Measurements from ENCODE around the gene SLC24A3. TPM values are rescaled to one million over a fixed set of nuclear protein-coding genes. Genes with fewer than 3 reads are reported as not detected.
A peak's percentile ranks its signal among the peaks of the same experiment; 100 is the strongest.

Gene SLC24A3
- total RNA-seq, 1 donor from 2014 or later = 13.1 TPM

DNA sequence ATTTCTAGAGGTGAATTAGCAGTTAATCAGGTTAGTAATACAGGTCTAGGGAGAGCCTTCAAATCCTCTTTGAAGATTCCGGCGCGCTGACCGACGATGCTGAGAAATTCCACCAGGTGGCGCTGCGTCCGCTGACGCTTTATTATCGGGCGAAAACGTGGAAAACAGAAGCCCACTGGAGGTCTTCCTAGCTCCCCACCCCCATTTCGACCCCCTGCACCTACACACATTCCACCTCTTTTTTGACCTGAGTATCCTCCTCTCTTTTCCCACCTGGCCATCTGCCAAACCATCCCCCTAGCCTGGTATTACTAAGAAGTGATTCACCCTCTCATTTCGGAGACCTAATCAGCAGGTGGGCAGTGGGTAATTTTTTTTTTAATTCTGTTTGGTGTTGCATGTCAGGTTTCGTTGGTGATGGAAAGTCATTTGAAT is 480.3 kb downstream of the SLC24A3 start:
- peak; percentile 77 for DNase-seq
- H3K27ac ChIP-seq = no peak overlapping the region
- no peak overlapping the region for H3K4me3 ChIP-seq
- intact Hi-C loops (cut with DNase I) = loop anchor here (10.0 kb wide), 2 partner anchors 52 to 302 kb away; no protein-coding TSS in a partner anchor
- H3K36me3 ChIP-seq = no peaks in the 10 kb centered on the region
- H3K27me3 ChIP-seq = no peaks in the 10 kb centered on the region
- no peaks in the 10 kb centered on the region for H3K9me3 ChIP-seq
- peaks cover 2% of the 10 kb centered on the region for H3K4me1 ChIP-seq
- peak; percentile 62 for ATAC-seq
- TF ChIP-seq, protein P1, sequence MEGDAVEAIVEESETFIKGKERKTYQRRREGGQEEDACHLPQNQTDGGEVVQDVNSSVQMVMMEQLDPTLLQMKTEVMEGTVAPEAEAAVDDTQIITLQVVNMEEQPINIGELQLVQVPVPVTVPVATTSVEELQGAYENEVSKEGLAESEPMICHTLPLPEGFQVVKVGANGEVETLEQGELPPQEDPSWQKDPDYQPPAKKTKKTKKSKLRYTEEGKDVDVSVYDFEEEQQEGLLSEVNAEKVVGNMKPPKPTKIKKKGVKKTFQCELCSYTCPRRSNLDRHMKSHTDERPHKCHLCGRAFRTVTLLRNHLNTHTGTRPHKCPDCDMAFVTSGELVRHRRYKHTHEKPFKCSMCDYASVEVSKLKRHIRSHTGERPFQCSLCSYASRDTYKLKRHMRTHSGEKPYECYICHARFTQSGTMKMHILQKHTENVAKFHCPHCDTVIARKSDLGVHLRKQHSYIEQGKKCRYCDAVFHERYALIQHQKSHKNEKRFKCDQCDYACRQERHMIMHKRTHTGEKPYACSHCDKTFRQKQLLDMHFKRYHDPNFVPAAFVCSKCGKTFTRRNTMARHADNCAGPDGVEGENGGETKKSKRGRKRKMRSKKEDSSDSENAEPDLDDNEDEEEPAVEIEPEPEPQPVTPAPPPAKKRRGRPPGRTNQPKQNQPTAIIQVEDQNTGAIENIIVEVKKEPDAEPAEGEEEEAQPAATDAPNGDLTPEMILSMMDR (IDR thresholded peaks at IDR 0.05) = peak; percentile 93

GRCh38 chr20:19693508-19693907 is 481.1 kb downstream of the SLC24A3 start:
- no peaks in the 10 kb centered on the region for H3K27me3 ChIP-seq
- DNase-seq (no peak), ATAC-seq (no peak)
- H3K27ac ChIP-seq = no peak overlapping the region
- H3K4me3 ChIP-seq = no peak overlapping the region
- H3K4me1 ChIP-seq = peaks cover 2% of the 10 kb centered on the region
- no peaks in the 10 kb centered on the region for H3K36me3 ChIP-seq
- TF ChIP-seq, protein P1 (IDR thresholded peaks at IDR 0.05) = no peak
- H3K9me3 ChIP-seq = no peaks in the 10 kb centered on the region
- intact Hi-C loops (cut with DNase I) = loop anchor here (10.0 kb wide), 2 partner anchors 51 to 301 kb away; no protein-coding TSS in a partner anchor

DNA sequence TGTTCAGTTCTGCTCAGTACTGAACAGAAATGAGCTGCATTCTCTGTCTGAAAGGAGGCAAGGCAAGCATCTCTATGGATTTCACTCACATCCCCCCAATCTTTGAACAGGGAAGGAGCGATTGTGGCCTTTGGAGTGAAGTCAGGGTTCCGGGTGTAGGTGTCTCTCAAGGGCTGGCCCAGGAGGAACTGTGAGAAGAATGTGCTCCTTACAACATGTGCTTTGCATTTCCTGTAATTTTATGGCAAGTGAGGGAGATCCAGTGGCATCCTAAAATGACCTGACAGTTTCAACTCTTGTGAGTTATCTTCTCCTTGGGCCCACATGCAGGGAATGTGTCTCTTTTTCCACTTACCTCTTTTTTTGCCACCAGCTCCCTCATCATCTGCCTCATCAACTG is 482.6 kb downstream of the SLC24A3 start:
- no peaks in the 10 kb centered on the region for H3K9me3 ChIP-seq
- no peaks in the 10 kb centered on the region for H3K27me3 ChIP-seq
- TF ChIP-seq, protein P1 (IDR thresholded peaks at IDR 0.05) = no peak
- no peak overlapping the region for H3K27ac ChIP-seq
- no peak overlapping the region for H3K4me3 ChIP-seq
- ATAC-seq (no peak), DNase-seq (no peak)
- H3K4me1 ChIP-seq = peaks cover 2% of the 10 kb centered on the region
- intact Hi-C loops (cut with DNase I) = loop anchor here (10.0 kb wide), 2 partner anchors 50 to 300 kb away; no protein-coding TSS in a partner anchor
- H3K36me3 ChIP-seq = no peaks in the 10 kb centered on the region

- ATAC-seq (no peak), DNase-seq (no peak)
- TF ChIP-seq, protein P1 (IDR thresholded peaks at IDR 0.05) = no peak
- Histone ChIP-seq H3K9me3 (no peaks in the 10 kb centered on the region), H3K4me1 (peaks cover 2% of the 10 kb centered on the region), H3K36me3 (no peaks in the 10 kb centered on the region), H3K4me3 (no peak overlapping the region), H3K27ac (no peak overlapping the region), H3K27me3 (no peaks in the 10 kb centered on the region)
- intact Hi-C loops (cut with DNase I) = loop anchor here (10.0 kb wide), 2 partner anchors 48 to 298 kb away; no protein-coding TSS in a partner anchor
These were observed 484.2 kb downstream of the SLC24A3 start for GRCh38 chr20:19696620-19697019.

DNA sequence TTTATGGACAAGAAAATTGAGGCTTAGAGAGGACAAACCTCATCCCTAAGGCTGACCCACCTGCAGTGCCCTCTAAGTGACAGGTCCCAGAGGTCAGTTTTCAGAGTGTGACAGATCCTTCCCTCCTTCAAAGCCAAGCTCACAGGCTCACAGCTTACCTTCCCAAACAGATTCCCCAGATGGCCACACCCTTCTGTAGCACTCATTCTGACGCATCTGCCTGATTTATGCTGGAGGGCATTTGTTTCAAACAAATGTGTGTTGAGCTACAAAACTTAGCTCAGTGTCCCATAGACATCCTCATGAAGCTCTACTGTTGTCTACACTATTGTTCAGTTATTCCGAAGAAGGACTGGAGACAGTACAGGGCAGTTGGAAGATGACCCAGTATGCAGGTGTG is 485.0 kb downstream of the SLC24A3 start:
- no peak overlapping the region for H3K4me3 ChIP-seq
- H3K27ac ChIP-seq = no peak overlapping the region
- peaks cover 5% of the 10 kb centered on the region for H3K9me3 ChIP-seq
- no peaks in the 10 kb centered on the region for H3K36me3 ChIP-seq
- DNase-seq (no peak), ATAC-seq (no peak)
- TF ChIP-seq, protein P1 (IDR thresholded peaks at IDR 0.05) = no peak
- intact Hi-C loops (cut with DNase I) = loop anchor here (10.0 kb wide), 2 partner anchors 47 to 297 kb away; no protein-coding TSS in a partner anchor
- peaks cover 2% of the 10 kb centered on the region for H3K4me1 ChIP-seq
- no peaks in the 10 kb centered on the region for H3K27me3 ChIP-seq

All from upper lobe of right lung (tissue), 1 donor.